ENCODE measurements around the gene NUAK2.

Gene NUAK2

DNA sequence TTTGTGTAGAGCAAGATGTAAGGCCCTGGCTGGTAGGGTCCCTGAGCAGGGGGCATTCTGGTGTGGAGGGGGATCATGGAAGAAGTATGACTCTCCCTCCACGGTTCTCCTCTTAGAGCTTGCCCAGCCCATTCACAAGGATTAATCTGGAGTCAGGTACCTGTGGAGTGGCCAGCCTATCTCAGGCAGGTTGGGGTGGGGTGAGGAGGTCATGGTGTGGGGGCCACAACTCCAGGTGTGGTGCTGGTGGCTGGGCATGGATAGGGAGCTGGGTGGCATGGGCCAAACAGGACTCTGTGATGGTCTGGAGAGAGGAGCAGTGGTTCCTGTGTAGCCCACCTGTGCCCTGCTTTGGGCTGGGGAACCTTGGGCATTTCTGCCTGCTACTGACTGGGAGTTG, 61.5 kb downstream of the NUAK2 start:
- H2AFZ ChIP-seq (ENCODE audit: low read depth, low read length, severe bottlenecking): no peak overlapping the region
- no peak overlapping the region for H3K9ac ChIP-seq (ENCODE audit: low read length)
- H3K36me3 ChIP-seq (ENCODE audit: low read length): no peaks in the 10 kb centered on the region
- H3K4me2 ChIP-seq (ENCODE audit: low read depth, low read length, poor library complexity, severe bottlenecking): no peak overlapping the region
- no peaks in the 10 kb centered on the region for H3K9me2 ChIP-seq (replicated peaks; ENCODE audit: insufficient read depth, low read length)
- H3F3A ChIP-seq (ENCODE audit: insufficient read depth): no peaks in the 10 kb centered on the region
- H4K20me1 ChIP-seq (ENCODE audit: low read depth, low read length): no peaks in the 10 kb centered on the region
- TF ChIP-seq, protein P1, sequence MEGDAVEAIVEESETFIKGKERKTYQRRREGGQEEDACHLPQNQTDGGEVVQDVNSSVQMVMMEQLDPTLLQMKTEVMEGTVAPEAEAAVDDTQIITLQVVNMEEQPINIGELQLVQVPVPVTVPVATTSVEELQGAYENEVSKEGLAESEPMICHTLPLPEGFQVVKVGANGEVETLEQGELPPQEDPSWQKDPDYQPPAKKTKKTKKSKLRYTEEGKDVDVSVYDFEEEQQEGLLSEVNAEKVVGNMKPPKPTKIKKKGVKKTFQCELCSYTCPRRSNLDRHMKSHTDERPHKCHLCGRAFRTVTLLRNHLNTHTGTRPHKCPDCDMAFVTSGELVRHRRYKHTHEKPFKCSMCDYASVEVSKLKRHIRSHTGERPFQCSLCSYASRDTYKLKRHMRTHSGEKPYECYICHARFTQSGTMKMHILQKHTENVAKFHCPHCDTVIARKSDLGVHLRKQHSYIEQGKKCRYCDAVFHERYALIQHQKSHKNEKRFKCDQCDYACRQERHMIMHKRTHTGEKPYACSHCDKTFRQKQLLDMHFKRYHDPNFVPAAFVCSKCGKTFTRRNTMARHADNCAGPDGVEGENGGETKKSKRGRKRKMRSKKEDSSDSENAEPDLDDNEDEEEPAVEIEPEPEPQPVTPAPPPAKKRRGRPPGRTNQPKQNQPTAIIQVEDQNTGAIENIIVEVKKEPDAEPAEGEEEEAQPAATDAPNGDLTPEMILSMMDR (IDR thresholded peaks at IDR 0.05; ENCODE audit: insufficient read depth, low read length, poor library complexity, severe bottlenecking): no peak
- TF ChIP-seq EZH2phosphoT487 (conservative IDR thresholded peaks at IDR 0.05; ENCODE audit: low read length): no peak
- H3K79me2 ChIP-seq (ENCODE audit: insufficient read depth, low read length): no peaks in the 10 kb centered on the region
- H3K27ac ChIP-seq (ENCODE audit: low read depth, low read length): no peak overlapping the region
- no peaks in the 10 kb centered on the region for H3K9me3 ChIP-seq (ENCODE audit: insufficient read depth, low read length)
- H3K27me3 ChIP-seq (ENCODE audit: low read length): no peaks in the 10 kb centered on the region
- no peak overlapping the region for H3K4me3 ChIP-seq (ENCODE audit: insufficient read depth, low read length, poor library complexity, severe bottlenecking)

DNA sequence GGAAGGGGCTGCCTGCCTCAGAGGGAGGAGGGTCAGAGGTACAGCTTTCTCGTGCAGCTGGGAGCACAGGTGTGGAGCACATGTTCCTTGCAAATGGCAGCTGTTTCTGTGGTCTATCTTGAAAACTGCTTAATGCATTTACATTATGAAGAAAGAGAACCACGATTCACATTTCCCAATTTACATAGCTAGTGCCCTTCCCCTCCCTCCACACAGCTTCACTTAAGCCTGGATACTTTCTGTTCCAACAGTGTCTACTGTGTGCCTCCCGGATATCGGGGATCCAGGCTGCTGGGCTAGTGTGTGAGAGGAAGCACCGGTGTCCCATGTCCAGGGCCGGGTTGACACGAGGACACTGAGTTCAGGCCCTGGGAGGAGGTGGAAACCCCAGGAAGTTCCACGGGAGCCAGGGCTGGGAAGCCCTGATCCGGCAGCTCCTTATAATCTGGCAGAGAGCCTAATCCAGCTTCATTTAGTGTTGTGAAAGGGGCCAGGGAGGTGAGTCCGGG, 62.2 kb downstream of the NUAK2 start:
- TF ChIP-seq, protein P1 (IDR thresholded peaks at IDR 0.05; ENCODE audit: insufficient read depth, low read length, poor library complexity, severe bottlenecking): no peak
- no peak for TF ChIP-seq EZH2phosphoT487 (conservative IDR thresholded peaks at IDR 0.05; ENCODE audit: low read length)
- Histone ChIP-seq H3K27me3 (ENCODE audit: low read length) (no peaks in the 10 kb centered on the region), H3K9me2 (replicated peaks; ENCODE audit: insufficient read depth, low read length) (no peaks in the 10 kb centered on the region), H3K36me3 (ENCODE audit: low read length) (no peaks in the 10 kb centered on the region), H3K79me2 (ENCODE audit: insufficient read depth, low read length) (no peaks in the 10 kb centered on the region), H3K27ac (ENCODE audit: low read depth, low read length) (no peak overlapping the region), H3F3A (ENCODE audit: insufficient read depth) (no peaks in the 10 kb centered on the region), H3K9ac (ENCODE audit: low read length) (no peak overlapping the region), H3K4me2 (ENCODE audit: low read depth, low read length, poor library complexity, severe bottlenecking) (no peak overlapping the region), H2AFZ (ENCODE audit: low read depth, low read length, severe bottlenecking) (no peak overlapping the region), H4K20me1 (ENCODE audit: low read depth, low read length) (no peaks in the 10 kb centered on the region), H3K4me3 (ENCODE audit: insufficient read depth, low read length, poor library complexity, severe bottlenecking) (no peak overlapping the region), H3K9me3 (ENCODE audit: insufficient read depth, low read length) (no peaks in the 10 kb centered on the region)

DNA sequence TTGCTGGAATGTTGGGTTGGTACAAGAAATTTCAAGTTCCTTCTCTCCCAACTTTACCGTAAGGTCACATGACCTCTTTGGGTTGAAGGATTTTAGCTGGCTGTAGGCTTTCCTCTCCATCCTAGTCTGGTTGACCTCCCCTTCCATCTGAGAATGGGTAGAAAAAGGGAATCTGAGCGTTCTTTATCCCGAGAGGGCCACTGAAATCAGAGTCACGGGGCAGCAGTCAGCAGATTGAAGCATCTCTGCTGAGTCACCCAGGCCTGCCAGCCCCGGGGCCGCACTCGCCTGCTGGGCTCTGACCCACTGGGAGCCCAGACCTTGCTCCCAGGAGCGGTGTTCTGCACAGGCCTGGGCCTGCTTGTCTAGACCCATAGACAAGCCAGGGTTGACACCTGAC, 62.8 kb downstream of the NUAK2 start:
- no peak overlapping the region for H3K4me3 ChIP-seq (ENCODE audit: insufficient read depth, low read length, poor library complexity, severe bottlenecking)
- H3K36me3 ChIP-seq (ENCODE audit: low read length): no peaks in the 10 kb centered on the region
- no peaks in the 10 kb centered on the region for H4K20me1 ChIP-seq (ENCODE audit: low read depth, low read length)
- no peak overlapping the region for H3K4me2 ChIP-seq (ENCODE audit: low read depth, low read length, poor library complexity, severe bottlenecking)
- TF ChIP-seq, protein P1 (IDR thresholded peaks at IDR 0.05; ENCODE audit: insufficient read depth, low read length, poor library complexity, severe bottlenecking): no peak
- TF ChIP-seq EZH2phosphoT487 (conservative IDR thresholded peaks at IDR 0.05; ENCODE audit: low read length): no peak
- H3K9me2 ChIP-seq (replicated peaks; ENCODE audit: insufficient read depth, low read length): no peaks in the 10 kb centered on the region
- no peaks in the 10 kb centered on the region for H3K27me3 ChIP-seq (ENCODE audit: low read length)
- H3K79me2 ChIP-seq (ENCODE audit: insufficient read depth, low read length): no peaks in the 10 kb centered on the region
- H3K9ac ChIP-seq (ENCODE audit: low read length): no peak overlapping the region
- no peaks in the 10 kb centered on the region for H3K9me3 ChIP-seq (ENCODE audit: insufficient read depth, low read length)
- no peak overlapping the region for H3K27ac ChIP-seq (ENCODE audit: low read depth, low read length)
- no peak overlapping the region for H2AFZ ChIP-seq (ENCODE audit: low read depth, low read length, severe bottlenecking)
- H3F3A ChIP-seq (ENCODE audit: insufficient read depth): no peaks in the 10 kb centered on the region

Data from SU-DHL-6 (cell line).